H7 (cell line): Measurements from ENCODE around the gene TMEM132D. TPM values are rescaled to one million over a fixed set of nuclear protein-coding genes. Genes with fewer than 3 reads are reported as not detected.

Experiments
- DNase-seq: peaks from one replicate; pipeline ENCODE4 v3.0.0; 2012
- H3K27me3 ChIP-seq: 2 replicates; pipeline ENCODE4 v1.6.0; 2011; ENCODE audit warnings: mild to moderate bottlenecking, low read length; ENCODE audit not compliant: control insufficient read depth, insufficient read depth
- H3K36me3 ChIP-seq: replicated peaks from 2 replicates; pipeline ENCODE4 v1.5.1; 2011; ENCODE audit warnings: low read length; ENCODE audit not compliant: control insufficient read depth, insufficient read depth
- H3K4me3 ChIP-seq: 2 replicates; pipeline ENCODE4 v1.5.1; 2011; ENCODE audit warnings: low read depth, mild to moderate bottlenecking, control low read depth, low read length, moderate library complexity; ENCODE audit not compliant: insufficient read depth
- total RNA-seq: library from RNA; depleted of rRNA; stranded (reverse); fragments of >200 nt; shearing (Covaris generic); gene quantifications from 2 replicates; pipeline ENCODE4 v1.2.3, GENCODE V29; 2014

Gene TMEM132D
- total RNA-seq, 1 experiment from 2014 or later: 13.0 TPM

DNA sequence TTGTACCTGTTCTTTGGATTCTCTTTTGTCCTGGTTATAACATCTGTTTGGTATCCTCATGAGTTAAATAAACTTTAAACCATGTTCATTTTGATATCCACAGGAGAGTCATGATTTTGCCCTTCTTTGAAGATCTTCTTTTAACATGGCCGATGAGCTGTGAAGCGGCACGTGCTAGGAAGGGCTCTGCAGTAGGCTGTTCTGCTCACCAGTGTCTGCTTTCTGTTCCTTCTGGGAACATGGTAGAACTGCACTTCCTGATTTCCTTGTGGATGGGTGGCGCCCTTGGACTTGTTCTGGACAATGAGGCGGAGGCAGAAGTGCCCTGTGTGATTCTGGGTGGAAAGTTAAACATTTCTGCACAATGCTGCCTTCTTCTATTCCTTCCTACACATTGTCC lies 138.1 kb downstream of the TMEM132D start:
- no peak overlapping the region for H3K4me3 ChIP-seq
- no peaks in the 10 kb centered on the region for H3K27me3 ChIP-seq
- DNase-seq: no peak
- peaks cover 2% of the 10 kb centered on the region for H3K36me3 ChIP-seq

DNA sequence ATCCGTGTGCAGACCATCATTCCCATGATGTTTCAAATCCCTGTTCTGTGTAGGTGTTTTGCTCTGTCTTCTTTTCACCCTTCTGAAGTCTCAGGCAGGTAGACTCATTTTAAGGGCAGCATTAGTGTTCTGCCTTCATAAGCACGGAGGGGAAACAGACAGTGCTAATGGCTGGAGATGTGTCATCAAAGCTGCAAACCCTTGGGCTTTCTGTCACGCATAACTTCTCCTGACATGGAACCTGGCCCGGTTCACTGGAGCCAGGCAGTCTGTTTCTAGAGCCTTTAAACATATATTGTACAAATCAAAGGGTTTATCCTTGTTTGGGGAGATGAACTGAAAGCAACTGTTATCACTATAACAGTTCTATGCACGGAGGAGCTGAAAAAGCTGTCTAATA lies 141.4 kb downstream of the TMEM132D start:
- no peaks in the 10 kb centered on the region for H3K27me3 ChIP-seq
- DNase-seq: no peak
- peaks cover 2% of the 10 kb centered on the region for H3K36me3 ChIP-seq
- H3K4me3 ChIP-seq: no peak overlapping the region

DNA sequence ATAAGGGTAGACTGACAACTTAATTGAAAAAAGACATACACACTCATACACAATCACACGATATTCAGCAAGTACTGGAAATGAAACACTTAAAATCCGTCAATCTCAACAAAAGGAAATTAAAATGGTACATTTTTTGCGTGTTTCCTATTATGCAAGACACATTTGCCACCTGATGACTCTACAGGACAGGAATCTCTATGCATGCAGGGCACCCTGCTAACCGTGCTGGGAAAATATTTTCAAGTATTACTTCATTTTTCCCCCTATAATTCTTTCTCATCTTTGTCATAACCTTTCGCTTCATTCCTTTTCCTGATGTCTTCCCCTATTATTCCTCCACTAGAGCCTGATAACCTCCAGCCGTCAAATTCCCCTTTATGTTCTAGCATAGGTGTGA lies 150.2 kb downstream of the TMEM132D start:
- Histone ChIP-seq H3K27me3 (no peaks in the 10 kb centered on the region), H3K36me3 (no peaks in the 10 kb centered on the region), H3K4me3 (no peak overlapping the region)
- DNase-seq: no peak

DNA sequence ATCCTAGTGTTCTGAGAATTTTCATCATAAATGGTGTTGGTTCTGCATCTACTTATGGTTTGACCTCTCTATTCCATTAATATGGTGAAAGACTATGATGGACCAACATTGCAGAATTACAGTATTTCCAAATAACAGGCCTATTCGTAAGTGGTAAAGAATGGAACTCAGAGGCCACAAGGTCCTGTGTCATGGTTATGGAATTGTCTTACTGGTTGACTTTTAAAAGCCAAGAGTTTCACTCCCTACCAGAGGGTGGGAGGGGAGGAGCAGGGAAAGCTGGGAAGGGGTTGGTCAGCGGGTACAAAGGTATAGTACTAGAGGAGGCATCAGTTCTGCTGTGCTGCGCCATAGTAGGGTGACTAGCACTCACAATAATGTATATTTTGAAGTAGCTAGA lies 153.4 kb downstream of the TMEM132D start:
- Histone ChIP-seq H3K27me3 (no peaks in the 10 kb centered on the region), H3K4me3 (no peak overlapping the region), H3K36me3 (no peaks in the 10 kb centered on the region)
- no peak for DNase-seq

DNA sequence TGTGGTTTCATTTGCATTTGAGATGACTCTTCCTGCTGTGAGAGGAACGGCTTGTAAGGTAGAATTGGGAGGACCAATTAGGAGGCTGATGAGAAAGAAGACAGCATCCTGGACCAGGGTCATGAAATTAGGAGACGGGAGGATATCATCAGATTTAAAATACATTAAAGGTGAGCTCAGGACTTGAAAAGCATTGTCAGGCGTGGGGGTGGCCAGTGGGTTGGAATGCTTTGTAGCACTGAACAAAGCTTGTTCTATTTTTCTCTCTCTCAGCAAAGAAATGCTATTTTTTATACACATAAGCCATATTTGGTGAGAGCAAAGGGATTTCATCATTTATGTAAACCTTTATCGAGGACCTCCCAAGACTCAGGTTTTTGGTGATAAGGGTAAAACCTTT lies 157.5 kb downstream of the TMEM132D start:
- H3K27me3 ChIP-seq: no peaks in the 10 kb centered on the region
- no peak overlapping the region for H3K4me3 ChIP-seq
- no peaks in the 10 kb centered on the region for H3K36me3 ChIP-seq
- DNase-seq: no peak

DNA sequence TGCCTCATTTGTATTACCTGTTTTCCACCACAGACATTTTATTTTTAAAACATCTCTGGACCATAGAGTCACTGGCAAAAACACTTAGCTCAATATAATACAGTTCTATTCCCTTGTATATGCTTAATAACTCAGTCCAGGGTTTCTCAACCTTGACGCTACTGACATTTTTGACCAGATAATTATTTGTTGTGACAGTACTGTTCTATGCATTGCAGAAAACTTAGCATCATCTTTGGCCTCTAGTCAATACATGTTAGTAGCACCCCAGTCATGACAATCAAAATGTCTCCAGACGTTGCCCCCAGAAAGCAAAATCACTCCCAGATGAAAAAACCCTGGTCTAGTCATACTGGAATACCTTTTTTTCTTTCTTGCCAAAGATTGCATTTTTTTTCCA lies 174.7 kb downstream of the TMEM132D start:
- no peak overlapping the region for H3K4me3 ChIP-seq
- no peaks in the 10 kb centered on the region for H3K27me3 ChIP-seq
- DNase-seq: no peak
- no peaks in the 10 kb centered on the region for H3K36me3 ChIP-seq

DNA sequence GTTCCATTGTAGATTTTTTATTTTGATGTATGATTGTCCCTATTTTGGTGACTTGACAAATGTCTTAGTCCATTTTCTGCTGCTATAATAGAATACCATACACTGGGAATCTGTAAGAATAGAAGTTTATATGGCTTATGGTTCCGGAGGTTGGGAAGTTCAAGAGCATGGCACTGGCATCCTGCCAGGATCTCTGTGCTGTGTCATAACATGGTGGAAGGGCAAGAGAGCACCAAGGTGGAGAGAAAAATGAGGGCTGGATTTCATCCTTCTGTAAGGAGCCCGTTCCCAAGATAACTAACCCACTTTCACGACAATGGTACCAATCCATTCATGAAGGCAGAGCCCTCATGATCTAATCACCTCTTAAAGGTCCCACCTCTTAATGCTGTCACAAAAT lies 176.7 kb downstream of the TMEM132D start:
- Histone ChIP-seq H3K36me3 (no peaks in the 10 kb centered on the region), H3K4me3 (no peak overlapping the region), H3K27me3 (no peaks in the 10 kb centered on the region)
- DNase-seq: no peak

DNA sequence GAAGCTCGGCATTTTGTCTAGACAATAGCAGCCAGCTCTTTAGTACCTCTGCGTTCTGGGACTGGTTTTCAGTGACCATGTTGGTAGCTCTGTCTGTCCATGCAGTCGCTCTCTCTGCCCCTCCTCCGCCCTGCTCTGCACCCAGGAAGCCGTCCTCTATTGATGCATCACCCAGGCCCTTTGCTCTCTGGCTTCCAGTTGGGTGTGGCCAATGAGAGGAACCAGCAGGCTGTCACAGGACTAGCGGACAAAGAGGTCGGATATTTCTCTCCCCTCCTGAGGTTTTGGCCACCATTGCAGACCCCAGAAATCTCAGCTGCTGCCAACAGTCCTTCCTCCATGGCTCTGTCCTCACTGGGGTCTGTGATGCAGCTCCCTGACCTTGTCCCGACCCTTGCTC lies 180.6 kb downstream of the TMEM132D start:
- H3K36me3 ChIP-seq: no peaks in the 10 kb centered on the region
- H3K4me3 ChIP-seq: no peak overlapping the region
- H3K27me3 ChIP-seq: no peaks in the 10 kb centered on the region
- no peak for DNase-seq

DNA sequence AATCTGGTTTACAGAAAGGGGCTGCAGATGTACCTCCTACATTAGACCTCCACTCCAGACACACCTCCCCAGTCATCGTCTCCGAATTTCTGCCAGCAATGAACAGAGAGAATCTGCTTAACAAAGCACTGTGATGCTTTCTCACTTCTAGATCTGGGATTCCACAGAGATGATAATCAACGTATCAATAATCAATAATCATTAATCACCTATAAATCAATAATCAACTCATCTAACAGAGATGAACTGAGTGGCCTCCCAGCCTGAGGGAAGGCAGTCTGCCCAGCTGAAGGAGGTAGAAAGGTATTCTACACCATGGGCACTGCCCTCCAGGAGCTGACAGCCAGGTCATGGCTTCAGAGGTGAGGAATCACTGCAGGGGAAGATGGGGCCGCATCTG lies 183.2 kb downstream of the TMEM132D start:
- no peaks in the 10 kb centered on the region for H3K27me3 ChIP-seq
- no peak overlapping the region for H3K4me3 ChIP-seq
- H3K36me3 ChIP-seq: no peaks in the 10 kb centered on the region
- DNase-seq: no peak

DNA sequence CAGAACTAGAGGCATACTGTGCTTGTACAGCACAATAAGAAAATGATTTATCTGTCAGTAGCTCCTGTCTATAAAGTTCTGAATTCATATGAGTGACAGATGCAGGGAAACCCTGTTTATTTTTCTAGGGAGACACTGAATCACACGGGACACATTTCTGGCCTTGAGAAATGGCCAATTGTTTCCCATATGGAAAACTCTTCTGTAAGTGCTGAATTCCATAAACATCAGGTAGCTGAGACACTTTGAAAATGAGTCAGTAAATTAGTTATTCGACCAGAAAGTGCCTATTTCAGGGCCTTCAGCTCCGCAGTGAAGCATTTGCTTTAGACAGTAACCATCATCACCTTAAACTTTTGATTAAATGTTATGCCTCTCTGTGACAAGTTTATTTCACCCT lies 184.4 kb downstream of the TMEM132D start:
- H3K36me3 ChIP-seq: no peaks in the 10 kb centered on the region
- no peak overlapping the region for H3K4me3 ChIP-seq
- H3K27me3 ChIP-seq: no peaks in the 10 kb centered on the region
- no peak for DNase-seq

DNA sequence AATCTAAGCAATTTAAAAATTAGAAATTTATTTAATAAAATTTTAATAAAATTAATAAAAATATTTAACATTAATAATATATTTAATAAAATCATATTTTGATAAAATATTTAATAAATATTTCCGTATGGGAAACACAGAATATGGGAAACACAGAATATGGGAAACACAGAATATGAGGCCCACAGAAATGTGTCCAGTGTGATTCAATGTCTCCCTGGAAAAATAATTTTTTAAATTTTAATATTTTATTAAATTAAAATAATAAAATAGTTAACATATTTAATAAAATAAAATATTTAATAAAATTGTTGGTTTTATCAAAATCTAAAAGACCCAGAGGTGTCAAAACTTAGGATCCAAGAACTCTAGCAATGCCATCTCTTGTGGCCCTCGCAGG lies 186.4 kb downstream of the TMEM132D start:
- no peaks in the 10 kb centered on the region for H3K27me3 ChIP-seq
- no peaks in the 10 kb centered on the region for H3K36me3 ChIP-seq
- H3K4me3 ChIP-seq: no peak overlapping the region
- DNase-seq: no peak

DNA sequence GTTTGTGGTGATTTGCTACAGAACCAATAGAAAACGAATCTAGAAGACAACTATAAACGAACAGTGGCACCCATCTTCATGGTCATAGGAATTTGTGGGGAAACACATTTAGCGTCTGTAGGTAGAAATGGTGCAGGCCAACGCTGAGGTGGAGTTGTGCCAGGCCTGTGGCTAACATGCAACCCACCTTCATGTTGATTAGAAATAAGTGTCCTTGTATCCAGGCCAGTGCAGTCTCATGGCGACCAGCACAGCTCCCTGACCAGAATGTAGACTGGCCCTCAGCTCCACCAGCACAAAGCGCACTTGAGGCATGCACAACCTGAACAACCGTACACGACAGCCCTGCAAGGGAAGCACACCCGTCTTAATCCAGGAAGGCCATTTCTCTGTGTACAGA lies 187.0 kb downstream of the TMEM132D start:
- DNase-seq: no peak
- no peak overlapping the region for H3K4me3 ChIP-seq
- no peaks in the 10 kb centered on the region for H3K36me3 ChIP-seq
- no peaks in the 10 kb centered on the region for H3K27me3 ChIP-seq

DNA sequence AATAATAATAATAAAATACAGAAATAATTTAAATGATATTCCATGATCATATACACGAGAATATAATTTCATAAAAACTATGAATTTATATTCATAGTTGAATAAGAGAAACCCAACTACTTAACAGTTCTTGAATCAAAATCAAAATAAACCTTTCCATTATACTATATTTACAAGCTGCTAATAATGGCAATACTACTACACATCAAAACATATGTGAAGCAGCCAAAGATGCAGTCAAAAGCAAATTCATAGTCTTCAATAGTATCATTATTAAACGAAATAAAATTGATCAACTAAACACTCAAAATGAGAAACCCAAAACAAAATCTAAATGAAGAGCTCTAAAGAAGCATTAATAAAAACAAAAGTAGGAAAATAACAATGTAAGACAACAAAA lies 197.1 kb downstream of the TMEM132D start:
- Histone ChIP-seq H3K36me3 (no peaks in the 10 kb centered on the region), H3K27me3 (no peaks in the 10 kb centered on the region), H3K4me3 (no peak overlapping the region)
- no peak for DNase-seq

DNA sequence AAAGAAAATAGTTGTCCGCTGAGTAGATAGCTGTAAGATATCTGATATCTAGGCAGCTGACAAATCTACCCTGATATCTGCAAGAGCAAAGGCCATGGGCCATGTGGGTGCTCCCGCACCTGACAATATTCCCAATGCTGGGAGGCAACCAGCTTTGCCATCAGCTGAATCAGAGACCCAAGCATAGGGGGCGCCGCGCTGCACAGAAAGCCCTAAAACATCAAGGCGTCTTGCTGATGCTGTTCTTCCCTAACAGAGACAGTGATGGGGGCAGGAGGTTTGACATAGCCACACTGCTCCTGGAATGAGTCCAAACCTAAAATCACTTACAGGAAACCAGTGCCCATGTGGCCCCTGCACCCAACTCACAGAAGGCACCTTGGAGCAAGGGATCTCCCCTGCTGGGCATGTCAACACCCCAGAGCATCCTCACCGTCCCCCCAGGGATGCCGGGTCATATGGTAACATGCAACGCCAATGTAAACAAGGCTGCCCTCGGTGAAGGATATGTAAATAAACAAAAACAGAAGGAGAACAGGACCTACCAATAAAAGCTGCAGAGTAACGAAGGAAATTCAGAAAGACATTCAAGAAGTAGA lies 199.5 kb downstream of the TMEM132D start:
- no peaks in the 10 kb centered on the region for H3K27me3 ChIP-seq
- DNase-seq: peak; percentile 61
- no peak overlapping the region for H3K4me3 ChIP-seq

DNA sequence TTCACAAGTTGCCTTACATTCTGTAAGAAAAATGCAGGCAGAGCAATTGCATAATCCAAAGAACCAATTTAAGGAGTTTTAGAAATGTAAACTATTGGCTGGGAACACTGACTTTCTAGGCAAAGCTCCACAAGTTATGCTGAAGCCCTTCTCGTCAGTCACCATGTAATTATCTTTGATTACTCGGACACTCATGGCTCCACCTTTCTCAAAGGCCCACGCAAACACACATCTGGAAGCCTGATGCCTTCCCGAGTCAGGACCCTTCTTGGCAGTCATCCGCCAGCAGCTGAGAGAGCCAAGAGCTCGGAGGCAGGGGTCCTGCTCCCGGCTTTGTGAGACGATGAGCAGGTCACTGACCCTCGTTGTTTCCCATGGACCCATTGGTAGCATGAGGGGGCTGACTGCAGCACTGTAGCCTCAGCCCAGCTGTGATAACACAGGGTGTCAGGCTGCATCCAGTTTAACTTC lies 202.2 kb downstream of the TMEM132D start:
- no peak overlapping the region for H3K4me3 ChIP-seq
- no peaks in the 10 kb centered on the region for H3K27me3 ChIP-seq
- DNase-seq: no peak

More for the DNA sequence above, 199.5 kb downstream of the TMEM132D start:
- H3K36me3 ChIP-seq: no peaks in the 10 kb centered on the region

DNA sequence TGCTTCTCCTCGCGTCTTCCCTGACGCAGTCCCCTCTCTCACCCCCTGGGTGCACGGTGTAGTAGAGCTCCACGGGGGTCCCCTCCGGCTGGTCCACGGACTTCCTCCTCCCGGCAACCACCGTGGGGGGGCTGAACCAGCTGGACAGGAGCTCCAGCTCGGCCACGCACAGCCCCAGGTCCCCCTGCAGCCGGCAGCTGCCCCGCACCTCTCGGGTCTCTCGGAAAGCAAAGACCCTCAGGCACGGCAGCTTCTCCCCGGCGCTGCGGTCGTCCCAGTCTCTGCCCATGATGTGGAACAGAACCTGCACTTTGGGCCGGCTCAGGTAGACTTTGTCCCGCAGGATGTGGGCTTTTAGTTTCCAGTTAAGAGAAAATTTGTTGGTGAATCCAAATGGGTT lies 203.8 kb downstream of the TMEM132D start:
- Histone ChIP-seq H3K36me3 (no peaks in the 10 kb centered on the region), H3K4me3 (no peak overlapping the region), H3K27me3 (no peaks in the 10 kb centered on the region)
- no peak for DNase-seq

More for the DNA sequence above, 202.2 kb downstream of the TMEM132D start:
- no peaks in the 10 kb centered on the region for H3K36me3 ChIP-seq
